IPS DF 19.7 (cell line): ENCODE measurements around the gene PCNX1.

Experiments
- DNase-seq: peaks from one replicate; pipeline ENCODE4 v3.0.0-alpha.2; 2013; ENCODE audit warnings: low read depth, low spot score

The PCNX1 gene

DNA sequence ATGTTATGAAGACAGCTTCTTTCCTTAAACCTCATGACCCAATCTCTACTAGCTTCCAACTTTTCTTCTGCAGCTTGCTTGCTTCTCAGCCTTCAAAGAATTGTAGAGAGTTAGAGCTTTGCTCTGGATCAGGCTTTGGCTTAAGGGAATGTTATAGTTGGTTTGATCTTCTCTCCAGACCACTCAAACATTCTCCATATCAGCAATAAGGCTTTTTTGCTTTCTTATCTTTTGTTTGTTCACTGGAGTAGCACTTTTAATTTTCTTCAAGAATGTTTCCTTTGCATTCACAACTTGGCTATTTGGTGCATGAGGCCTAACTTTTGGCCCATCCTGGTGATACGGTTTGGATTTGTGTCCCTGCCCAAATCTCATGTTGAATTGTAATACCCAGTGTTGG, 163.8 kb downstream of the PCNX1 start:
- DNase-seq: no peak

DNA sequence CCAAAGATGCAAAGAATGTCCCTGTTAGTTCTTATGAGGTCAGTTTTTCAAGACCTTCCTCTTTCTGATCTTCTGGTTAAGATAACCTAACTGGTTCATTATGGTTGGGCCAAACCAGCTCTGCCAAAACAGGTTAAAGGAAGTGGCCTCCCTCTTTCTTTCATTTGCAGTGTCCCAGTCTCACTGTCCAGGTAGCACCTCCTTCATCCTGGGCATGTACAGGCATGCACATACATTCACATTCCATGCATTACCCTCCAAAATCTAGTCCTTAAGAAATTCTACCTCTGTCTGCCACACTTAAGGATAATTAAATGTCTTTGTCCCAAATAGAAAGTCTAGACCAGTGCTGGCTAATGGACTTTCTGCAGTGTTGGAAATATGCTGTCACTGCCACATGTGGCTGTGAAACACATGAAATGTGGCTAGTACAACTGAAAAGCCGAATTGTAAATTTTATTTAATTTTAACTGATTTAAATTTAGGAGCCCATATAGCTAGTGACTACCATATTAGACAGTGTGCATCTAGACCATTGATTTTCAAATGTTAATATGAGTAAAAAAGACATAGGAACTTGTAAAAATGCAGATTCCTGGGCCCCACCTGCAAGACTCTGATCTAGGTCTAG, 169.3 kb downstream of the PCNX1 start:
- DNase-seq: no peak

DNA sequence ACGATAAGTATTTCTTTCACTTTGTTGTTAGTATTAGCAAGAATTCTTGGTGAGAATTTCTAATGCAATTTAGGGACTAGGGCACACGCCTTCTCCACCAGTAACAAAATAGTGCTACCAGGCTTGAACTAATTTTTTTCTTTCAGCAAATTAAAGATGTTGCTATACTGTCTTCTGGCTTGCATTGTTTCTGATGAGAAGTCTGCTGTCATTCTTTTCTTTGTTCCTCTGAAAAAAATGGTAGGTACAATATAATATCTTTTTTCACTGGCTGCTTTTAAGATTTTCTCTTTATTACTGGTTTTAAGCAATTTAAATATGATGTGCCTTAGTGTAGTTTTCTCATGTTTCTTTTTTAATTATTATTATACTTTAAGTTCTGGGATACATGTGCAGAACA, 171.2 kb downstream of the PCNX1 start:
- DNase-seq: no peak

DNA sequence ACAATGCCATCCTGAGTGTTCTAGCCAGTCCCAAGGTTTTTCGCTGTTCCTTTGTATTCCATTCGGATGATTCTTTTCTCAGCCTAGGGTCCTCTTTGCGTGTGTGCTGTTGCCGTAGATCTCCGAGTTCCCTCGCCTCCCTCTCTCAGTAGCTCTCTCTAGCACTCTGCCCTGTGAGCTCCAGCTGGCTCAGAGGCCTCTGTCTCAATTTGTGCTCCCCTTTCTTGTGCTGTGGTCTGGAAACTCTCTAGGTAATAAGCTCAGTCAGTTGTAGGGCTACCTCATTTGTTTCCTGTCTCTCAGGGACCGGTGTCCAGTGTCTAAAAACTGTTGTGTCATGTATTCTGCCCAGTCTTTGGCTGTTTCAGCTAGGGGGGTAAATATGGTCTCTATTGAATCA, 179.3 kb downstream of the PCNX1 start:
- DNase-seq: no peak

DNA sequence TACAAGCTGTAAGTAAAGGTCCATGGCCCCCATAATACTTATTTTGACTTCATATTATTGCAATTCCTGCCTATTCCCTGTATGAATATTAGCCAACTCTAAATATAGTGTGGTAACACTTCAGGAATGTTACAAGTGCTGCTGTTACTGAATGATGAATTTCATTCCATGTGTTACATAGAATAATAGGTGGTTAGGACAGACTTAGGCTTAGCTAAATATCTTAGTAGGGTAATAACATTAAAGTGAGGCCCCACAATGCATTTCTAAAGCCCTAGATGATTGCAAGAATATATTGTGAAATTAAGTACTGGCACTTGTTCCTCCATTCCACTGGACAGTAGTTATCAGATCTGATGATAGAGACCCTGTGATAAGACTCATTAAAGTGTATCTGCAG, 182.7 kb downstream of the PCNX1 start:
- no peak for DNase-seq

DNA sequence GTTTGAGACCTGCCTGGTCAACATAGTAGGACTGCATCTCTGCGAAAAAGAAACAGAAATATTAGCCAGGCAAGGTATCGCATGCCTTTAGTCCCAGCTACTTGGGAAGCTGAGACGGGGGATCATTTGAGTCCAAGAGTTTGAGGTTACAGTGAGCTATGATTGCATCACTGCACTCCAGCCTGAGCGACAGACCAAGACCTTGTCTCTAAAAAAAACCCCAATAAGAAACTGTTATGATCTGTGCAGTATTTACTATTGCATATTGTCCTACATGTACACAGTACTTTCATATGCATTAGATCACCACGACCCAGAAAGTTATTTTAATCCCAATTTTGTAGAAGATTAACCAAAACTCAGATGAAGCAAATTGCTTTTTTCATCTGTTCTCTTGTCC, 187.5 kb downstream of the PCNX1 start:
- DNase-seq: no peak

DNA sequence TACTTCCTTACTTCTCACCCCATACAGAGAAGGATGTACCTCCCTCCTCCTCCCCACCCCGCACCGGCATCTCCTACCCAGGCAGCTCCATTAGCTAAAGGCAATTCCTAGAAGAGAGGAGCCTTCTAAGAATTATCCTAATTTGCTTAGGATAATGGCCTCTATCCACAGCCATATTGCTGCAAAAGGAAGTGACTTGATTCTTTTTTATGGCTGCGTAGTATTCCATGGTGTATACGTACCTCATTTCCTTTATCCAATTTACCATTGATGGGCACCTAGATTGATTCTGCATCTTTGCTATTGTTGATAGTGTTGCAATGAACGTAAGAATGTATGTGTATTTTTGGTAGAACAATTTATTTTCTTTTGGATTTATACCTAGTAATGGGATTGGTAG, 189.7 kb downstream of the PCNX1 start:
- DNase-seq: no peak

DNA sequence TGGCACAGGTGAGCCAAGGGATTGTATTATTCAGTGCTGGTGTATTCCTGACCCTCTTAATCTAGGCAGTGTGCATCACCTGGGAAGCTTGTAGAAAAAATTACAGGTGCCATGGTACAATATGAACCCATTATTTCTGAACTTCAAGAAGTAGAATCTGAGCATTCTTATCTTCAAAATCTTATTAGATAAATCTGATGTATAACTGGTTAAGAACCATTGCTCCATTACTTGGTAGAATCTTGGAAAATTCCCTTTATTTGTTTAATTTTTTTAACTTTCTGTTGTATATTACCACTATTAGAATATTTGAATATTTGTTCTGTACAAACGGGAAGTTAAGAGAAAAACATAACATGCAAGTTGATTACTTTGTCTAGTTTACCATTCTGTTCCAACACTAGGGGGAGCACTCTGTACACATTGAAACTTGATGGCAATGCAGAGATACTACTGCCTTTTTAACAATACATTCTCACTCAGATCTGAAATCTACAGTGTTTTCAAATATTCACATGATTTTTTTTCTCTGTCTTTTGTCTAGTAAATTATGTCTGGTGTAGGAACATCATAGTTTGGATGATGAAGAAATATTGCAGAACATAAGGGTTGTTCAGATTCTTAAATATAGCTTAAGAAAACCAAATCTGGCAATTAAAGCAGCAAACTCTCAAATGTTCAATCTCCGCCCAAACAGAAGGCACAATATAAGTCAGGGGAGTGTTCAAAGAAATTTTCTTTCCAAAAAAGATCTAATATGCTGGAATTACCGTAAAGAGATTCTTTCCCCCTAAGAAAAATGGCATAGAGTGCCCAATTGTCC, 196.6 kb downstream of the PCNX1 start:
- no peak for DNase-seq

DNA sequence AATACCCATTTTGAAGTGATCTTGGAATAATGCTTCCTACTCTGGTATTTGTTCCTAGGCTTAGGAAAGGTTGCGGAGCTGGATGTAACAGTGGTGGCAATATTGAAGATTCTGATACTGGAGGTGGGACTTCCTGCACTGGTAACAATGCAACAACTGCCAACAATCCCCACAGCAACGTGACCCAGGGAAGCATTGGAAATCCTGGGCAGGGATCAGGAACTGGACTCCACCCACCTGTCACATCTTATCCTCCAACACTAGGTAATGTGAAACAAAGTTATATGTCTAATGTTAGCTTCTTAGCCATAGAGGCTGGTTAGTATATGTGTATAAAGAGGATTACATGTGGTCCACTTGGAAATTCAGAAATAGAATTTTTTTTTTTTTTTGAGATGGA, 197.9 kb downstream of the PCNX1 start:
- DNase-seq: no peak

DNA sequence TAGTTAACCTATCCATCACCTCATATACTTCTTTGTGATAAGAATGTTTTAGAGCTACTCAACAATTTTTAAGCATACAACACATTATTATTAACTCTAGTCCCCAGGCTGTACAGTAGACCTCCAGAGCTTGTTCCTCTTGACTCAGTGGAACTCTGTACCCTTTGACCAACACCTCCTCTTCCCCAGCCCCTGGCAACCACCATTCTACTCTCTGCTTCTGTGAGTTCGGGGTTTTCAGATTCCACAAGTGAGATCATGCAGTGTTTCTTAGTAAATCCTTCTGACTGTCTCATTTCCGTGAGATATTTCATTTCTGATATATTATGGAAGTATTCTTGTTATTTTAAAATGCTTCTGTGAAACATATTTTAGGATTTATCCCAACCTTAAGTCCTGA, 200.7 kb downstream of the PCNX1 start:
- no peak for DNase-seq

DNA sequence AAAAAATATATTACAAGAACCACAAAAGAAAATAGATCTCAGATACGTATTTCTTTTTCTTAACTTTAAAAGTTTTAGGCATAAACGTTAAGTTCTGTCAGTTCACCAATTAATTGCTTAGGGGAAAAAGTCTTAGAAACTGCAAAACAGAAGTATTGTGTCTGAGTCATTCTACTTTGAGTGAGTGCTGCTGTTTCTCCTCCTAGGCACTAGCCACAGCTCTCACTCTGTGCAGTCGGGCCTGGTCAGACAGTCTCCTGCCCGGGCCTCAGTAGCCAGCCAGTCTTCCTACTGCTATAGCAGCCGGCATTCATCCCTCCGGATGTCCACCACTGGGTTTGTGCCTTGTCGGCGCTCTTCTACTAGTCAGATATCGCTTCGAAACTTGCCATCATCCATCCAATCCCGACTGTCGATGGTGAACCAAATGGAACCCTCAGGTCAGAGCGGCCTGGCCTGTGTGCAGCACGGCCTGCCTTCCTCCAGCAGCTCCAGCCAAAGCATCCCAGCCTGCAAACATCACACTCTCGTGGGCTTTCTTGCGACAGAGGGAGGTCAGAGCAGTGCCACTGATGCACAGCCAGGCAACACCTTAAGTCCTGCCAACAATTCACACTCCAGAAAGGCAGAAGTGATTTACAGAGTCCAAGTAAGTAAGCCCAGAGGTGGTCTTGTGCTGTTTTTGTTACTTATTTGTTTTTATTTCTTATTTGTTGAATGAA, 201.3 kb downstream of the PCNX1 start:
- no peak for DNase-seq

DNA sequence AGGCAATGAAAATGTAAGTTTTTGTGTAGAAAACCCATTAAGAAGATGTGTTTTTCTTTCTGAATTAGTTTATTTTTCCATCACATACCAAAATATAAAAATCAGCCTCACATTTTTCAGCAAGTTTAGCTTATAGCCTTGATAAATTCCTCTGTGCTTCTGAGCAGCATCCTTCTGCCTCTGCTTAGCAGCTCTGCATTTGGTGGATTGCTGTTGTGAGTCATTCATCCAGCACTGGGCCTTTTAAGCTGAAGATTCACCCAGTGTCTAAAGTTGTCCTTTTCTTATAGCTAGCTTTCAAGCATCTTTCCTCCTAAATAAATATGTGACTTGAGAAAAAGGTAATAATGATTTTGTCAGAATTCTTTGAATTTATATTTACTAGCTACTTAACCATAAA, 206.1 kb downstream of the PCNX1 start:
- DNase-seq: no peak

DNA sequence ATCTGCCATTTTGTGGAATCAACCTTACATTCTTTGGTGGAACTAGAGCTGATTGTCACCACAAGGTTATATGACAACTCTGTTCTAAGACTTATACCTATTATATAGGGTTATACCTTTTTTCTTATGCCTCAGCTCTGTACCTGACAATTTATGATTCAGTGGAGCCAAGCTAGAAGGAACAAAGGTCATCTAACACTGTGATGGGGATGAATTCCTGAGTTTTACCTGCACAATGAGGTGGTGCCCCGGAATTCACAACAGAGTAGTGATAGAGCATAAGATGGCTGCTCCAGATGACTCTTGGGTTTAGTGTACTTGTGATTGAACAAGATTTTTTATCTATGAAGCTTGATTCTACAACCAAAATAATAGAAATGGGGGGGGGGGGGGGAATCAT, 207.3 kb downstream of the PCNX1 start:
- DNase-seq: no peak

DNA sequence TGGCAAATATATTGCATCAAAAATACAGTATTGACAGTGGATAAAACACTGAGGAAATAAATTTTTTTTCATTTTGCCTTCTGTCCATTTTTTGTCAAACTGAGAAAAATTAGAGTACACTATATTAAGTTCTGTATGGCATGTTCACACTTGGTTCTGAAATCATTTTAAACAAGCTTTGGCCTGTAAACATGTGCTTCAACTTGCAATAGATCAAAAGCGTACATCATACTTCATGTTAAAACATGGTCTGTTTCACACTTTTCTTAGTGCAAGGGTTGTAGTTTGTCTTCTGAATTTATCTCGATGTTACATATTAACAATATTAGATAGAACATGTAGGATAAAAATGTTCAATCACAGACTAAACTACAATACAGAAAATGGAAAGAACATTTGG, 208.0 kb downstream of the PCNX1 start:
- DNase-seq: no peak

DNA sequence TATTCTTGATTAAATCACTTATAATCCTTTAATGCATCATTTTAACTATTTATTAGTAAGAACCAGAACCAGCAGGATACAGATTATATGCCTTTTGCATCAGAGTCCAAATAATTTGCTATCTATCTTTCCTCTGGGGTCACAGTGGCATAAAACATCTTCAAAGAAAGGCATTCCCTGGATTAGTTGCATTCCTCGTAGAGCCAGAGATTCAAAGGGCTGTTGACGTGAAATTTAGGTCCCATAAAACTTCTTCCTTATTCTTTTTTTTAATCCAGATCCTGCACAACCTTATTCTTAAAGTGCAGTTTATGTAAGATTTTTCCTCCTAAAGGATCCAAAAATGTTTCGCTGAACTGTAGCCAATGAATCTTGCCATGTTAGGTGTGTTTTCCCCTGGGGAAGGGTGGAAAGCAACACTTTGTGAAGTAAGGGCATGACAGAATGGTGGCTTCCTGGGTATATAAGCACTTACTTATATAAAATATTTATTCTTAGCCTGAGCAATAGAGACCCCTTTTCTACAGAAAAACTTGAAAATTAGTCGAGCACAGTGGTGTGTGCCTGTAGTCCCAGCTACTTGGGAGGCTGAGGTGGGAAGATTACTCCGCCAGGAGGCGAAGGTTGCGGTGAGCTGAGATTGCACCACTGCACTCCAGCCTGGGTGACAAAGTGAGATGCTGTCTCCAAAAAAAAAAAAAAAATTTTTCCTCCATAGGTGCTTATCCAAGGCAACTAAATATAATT, 208.7 kb downstream of the PCNX1 start:
- DNase-seq: no peak

DNA sequence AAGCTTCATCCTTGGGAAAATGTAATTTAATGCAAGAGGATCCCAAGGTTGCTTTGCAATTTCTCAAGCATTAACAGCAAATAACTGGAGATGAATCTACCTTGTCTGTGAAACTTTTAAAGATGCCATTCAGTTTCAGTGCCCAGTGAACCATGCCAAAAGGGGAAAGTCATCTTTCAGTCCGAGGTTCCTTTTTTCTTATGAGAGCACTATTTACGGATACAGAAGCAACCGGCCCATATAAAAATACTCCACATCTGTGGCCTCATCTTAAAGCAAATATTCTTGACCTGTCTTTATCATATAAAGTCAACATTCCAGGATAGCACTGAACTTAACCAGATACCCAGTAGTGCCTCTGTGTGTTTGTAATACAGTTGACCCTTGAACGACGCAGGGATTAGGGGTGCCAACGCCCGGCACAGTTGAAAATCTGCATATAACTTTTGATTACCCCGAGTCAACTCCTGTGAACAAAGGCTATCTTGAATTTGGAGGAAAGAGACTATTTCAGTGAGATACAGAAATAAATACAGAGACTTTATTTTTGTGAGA, 209.4 kb downstream of the PCNX1 start:
- no peak for DNase-seq

DNA sequence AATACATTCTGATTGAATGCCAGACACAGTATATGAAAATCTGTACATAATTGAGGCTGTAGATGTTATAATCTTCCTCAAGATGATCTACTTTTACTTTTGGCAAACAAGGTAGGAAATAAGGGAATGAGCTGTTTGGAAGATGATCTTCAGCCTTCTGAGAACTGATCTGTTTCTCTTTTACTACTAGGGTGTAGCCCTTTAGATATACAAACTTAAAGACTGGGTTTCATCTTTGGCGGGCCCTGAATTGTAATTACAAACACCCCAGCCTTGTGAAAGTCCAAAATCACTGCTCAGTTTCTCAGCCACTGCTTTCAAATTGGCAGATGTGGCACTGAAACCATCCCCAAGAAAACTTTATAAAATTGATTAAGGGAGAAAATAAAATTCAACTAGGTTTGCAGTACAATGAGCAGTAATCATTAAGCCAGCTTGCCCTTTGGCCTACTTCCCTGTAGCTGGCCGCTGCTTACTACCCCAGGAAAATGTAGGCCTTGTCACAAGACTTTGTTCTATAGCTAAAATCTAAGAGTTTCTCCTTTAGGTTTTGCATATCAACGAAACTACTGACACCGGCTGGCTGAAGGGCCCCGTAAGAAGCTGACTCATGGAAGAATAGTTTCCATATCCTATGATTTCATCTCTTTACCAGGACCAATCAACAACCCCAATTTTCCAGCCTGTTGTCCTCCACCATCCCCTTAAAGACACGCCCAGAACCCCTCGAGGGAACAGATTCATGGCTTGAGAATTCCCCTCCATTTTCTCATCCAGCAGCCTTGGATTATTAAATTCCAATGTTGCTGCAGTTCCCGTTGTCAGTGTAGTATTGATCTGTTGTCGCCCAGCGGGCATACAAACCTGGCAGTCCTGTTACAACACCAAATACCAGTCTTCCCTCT, 210.8 kb downstream of the PCNX1 start:
- DNase-seq: no peak

DNA sequence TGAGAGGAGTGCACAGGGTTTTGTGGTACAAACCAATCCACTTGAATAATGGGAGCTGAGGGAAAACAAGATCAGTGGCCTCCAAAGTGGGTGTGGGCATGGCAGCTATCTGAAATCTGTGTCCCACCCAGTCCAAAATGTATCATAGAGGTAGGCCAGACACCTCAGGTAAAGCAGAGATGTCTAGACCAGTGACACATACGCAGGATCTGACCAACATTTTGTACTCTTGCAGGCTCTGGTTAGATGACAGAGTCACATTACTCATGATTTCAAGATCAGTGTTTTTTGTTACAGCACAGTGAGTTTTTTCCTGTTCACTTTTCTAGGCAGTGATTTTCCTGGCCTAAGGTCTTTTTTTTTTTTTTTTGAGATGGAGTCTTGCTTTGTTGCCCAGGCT, 211.8 kb downstream of the PCNX1 start:
- no peak for DNase-seq

DNA sequence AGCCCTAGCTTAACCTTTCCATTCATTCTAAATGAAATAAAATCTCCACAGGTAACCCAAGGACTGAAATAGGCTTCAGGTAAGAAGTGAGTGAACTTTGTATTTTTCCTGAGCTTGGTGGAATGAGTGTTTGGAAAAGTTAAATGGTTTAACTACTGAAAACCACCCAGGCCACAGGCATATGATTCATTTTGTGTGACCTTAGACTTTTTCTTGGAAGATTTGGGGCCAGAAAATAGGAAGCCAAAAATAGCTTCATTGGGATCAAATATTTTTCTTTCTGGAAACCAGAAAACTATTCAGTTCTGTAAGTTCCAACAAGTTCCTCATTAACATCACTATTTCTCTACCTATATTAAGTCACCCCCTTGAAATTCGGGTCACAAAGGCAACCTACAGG, 212.6 kb downstream of the PCNX1 start:
- DNase-seq: no peak

DNA sequence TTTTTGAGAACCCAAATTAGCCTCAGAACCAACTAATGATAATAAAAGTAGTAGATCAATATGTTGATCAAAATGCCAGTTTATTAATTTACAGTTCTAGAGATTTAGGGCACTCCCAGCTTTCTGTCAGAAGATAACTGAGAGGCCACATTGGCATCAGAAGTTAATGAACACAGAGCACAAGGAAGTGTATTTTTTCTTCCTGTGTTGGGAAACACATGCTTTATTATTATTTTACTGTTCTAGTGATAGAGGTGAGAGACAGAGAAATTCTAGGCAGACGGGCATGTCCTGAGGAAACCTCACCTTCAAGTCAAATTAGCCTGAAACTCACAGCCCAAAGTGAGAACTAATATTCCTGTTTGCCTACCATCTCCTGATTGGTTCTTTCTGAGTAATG, 213.7 kb downstream of the PCNX1 start:
- no peak for DNase-seq

DNA sequence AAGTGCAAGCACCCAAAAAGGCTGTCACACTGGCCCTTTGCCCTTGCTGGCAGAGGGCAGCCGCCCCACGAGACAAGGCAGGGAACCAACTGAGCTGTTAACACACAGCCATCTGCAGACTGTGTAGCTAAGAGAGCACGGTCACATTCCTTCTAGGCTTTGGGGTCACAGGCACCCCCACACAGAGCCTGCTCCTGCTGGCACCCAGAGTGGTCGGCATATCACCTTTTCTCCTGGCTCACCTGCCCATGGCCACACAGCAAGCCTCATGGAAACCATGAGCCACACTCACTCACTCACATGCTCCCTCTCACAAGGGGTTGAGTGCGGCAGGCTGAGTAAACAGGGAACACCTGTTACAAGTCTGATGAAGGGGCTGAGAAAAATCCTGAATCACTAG, 214.5 kb downstream of the PCNX1 start:
- no peak for DNase-seq
